ENCODE data around the gene NKX2-4. TPM values are rescaled to one million over a fixed set of nuclear protein-coding genes. Genes with fewer than 3 reads are reported as not detected.

NKX2-4 gene
- total RNA-seq, 1 donor from 2014 or later = not detected

- no peak for DNase-seq (ENCODE audit: low read depth)
- no peak for TF ChIP-seq CTCF (conservative IDR thresholded peaks at IDR 0.05; ENCODE audit: low read depth, low read length)
These were observed 11.2 kb downstream of the NKX2-4 start for GRCh38 chr20:21386111-21386510.

DNA sequence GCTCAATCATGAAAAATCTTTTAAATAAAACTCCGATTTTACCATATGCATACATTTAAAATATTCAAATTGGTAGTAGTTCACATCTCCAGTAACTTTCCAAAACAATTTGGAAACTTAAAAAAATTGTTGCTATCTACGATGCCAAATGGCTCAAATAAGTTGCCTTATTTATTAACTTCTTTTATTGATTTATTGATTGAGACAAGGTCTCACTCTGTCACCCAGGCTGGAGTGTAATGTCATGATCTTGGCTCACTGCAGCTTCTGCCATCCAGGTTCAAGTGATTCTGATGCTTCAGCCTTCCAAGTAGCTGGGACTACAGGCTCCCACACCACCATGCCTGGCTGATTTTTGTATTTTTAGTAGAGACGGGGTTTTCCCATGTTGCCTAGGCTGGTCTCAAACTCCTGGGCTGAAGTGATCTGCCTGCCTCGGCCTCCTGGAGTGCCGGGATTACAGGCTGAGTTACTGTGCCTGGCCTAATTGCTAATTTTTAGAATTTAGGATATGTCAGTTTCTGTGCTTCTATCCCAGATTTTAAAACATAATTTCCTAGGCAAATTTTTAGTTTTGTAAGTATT is 12.9 kb downstream of the NKX2-4 start:
- no peak for DNase-seq (ENCODE audit: low read depth)
- no peak overlapping the region for H3K4me3 ChIP-seq (ENCODE audit: low read depth, low read length)
- no peak for TF ChIP-seq CTCF (conservative IDR thresholded peaks at IDR 0.05; ENCODE audit: low read depth, low read length)

More at GRCh38 chr20:21386111-21386510, 11.2 kb downstream of the NKX2-4 start:
- H3K4me3 ChIP-seq (ENCODE audit: low read depth, low read length) = no peak overlapping the region

DNA sequence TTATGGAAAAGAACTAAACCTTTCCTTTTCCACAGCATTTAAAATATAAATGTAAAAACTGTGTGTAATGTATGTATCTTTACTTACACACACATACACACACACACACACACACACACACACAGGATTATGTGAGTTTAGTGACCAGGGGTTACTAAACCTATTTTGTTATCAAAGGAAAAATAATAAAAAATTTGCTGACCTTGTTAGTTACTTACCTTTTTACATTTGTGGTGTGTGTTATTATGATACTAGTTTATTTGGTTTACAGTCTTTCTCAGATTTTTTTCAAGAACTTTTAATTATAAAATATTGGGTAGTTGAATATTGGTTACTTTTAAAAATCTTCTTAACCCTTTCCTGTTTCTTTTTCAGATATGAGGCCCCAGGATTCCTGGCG is 15.7 kb downstream of the NKX2-4 start:
- H3K4me3 ChIP-seq (ENCODE audit: low read depth, low read length) = no peak overlapping the region
- DNase-seq (ENCODE audit: low read depth) = no peak
- TF ChIP-seq CTCF (conservative IDR thresholded peaks at IDR 0.05; ENCODE audit: low read depth, low read length) = no peak

GRCh38 chr20:21380711-21381110 is 16.6 kb downstream of the NKX2-4 start:
- DNase-seq (ENCODE audit: low read depth) = no peak
- no peak overlapping the region for H3K4me3 ChIP-seq (ENCODE audit: low read depth, low read length)
- TF ChIP-seq CTCF (conservative IDR thresholded peaks at IDR 0.05; ENCODE audit: low read depth, low read length) = no peak

DNA sequence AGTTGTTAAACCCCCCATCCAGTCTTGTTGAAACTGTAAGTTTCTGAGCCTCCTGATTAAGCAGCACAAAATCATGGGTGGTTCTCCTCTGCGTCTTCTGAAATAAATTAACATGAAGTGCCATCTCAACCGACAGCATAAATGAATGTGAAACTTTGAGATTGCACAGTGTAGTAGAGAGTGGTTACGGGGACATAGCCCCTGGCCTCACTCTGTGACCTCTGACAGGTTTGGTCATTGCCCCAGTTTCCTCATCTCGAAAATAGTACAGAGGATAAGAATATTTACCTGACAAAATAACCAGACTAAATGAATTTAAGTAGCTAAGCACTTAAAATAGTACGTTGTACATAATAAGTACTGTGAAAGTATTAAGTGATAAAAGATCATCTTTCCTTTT is 19.1 kb downstream of the NKX2-4 start:
- H3K4me3 ChIP-seq (ENCODE audit: low read depth, low read length) = no peak overlapping the region
- TF ChIP-seq CTCF (conservative IDR thresholded peaks at IDR 0.05; ENCODE audit: low read depth, low read length) = no peak
- DNase-seq (ENCODE audit: low read depth) = no peak

- TF ChIP-seq CTCF (conservative IDR thresholded peaks at IDR 0.05; ENCODE audit: low read depth, low read length) = no peak
- H3K4me3 ChIP-seq (ENCODE audit: low read depth, low read length) = no peak overlapping the region
- DNase-seq (ENCODE audit: low read depth) = no peak
These were observed 19.6 kb downstream of the NKX2-4 start for GRCh38 chr20:21377701-21378100.

GRCh38 chr20:21376626-21377025 is 20.7 kb downstream of the NKX2-4 start:
- no peak for DNase-seq (ENCODE audit: low read depth)
- no peak overlapping the region for H3K4me3 ChIP-seq (ENCODE audit: low read depth, low read length)
- TF ChIP-seq CTCF (conservative IDR thresholded peaks at IDR 0.05; ENCODE audit: low read depth, low read length) = no peak
